Stimulated activated naive CD8-positive, alpha-beta T cell treated with anti-CD3 and anti-CD28 coated beads, Interleukin-15, Interleukin-2, amounts not matched to agents 100 ng/mL and 50 ng/mL, for 24 hours (primary cell): ENCODE measurements around the gene EFNB1.

Experiments used
- H3K27ac Mint-ChIP-seq: one replicate; pipeline ENCODE4 v1.8.0; 2021; ENCODE audit warnings: mild to moderate bottlenecking, mixed read lengths
- H3K27me3 Mint-ChIP-seq: one replicate; pipeline ENCODE4 v1.8.0; 2021; ENCODE audit warnings: mixed read lengths
- H3K36me3 Mint-ChIP-seq: one replicate; pipeline ENCODE4 v1.8.0; 2021; ENCODE audit warnings: low read depth, mixed read lengths
- H3K4me1 Mint-ChIP-seq: one replicate; pipeline ENCODE4 v1.8.0; 2021; ENCODE audit warnings: low read depth, mixed read lengths
- H3K4me3 Mint-ChIP-seq: one replicate; pipeline ENCODE4 v1.8.0; 2021; ENCODE audit warnings: mild to moderate bottlenecking, mixed read lengths
- H3K9me3 Mint-ChIP-seq: one replicate; pipeline ENCODE4 v1.8.0; 2021; ENCODE audit warnings: mixed read lengths

The EFNB1 gene

GRCh38 chrX:68878977-68879645 lies 50.3 kb downstream of the EFNB1 start:
- no peaks in the 10 kb centered on the region for H3K27me3 Mint-ChIP-seq
- no peak overlapping the region for H3K4me3 Mint-ChIP-seq
- no peak overlapping the region for H3K27ac Mint-ChIP-seq
- H3K4me1 Mint-ChIP-seq = no peaks in the 10 kb centered on the region
- no peaks in the 10 kb centered on the region for H3K9me3 Mint-ChIP-seq
- H3K36me3 Mint-ChIP-seq = no peaks in the 10 kb centered on the region

- no peaks in the 10 kb centered on the region for H3K9me3 Mint-ChIP-seq
- H3K27me3 Mint-ChIP-seq = no peaks in the 10 kb centered on the region
- H3K4me1 Mint-ChIP-seq = no peaks in the 10 kb centered on the region
- no peak overlapping the region for H3K4me3 Mint-ChIP-seq
- no peaks in the 10 kb centered on the region for H3K36me3 Mint-ChIP-seq
- no peak overlapping the region for H3K27ac Mint-ChIP-seq
Observed at GRCh38 chrX:68880846-68881552, 52.2 kb downstream of the EFNB1 start.

- Mint-ChIP-seq H3K9me3 (no peaks in the 10 kb centered on the region), H3K27me3 (no peaks in the 10 kb centered on the region), H3K4me1 (no peaks in the 10 kb centered on the region), H3K36me3 (no peaks in the 10 kb centered on the region), H3K4me3 (no peak overlapping the region), H3K27ac (no peak overlapping the region)
Observed at GRCh38 chrX:68881911-68882310, 53.1 kb downstream of the EFNB1 start.

GRCh38 chrX:68883800-68884199 lies 55.0 kb downstream of the EFNB1 start:
- no peak overlapping the region for H3K27ac Mint-ChIP-seq

GRCh38 chrX:68889249-68889648 lies 60.4 kb downstream of the EFNB1 start:
- Mint-ChIP-seq H3K36me3 (no peaks in the 10 kb centered on the region), H3K4me1 (no peaks in the 10 kb centered on the region), H3K27ac (no peak overlapping the region), H3K9me3 (no peaks in the 10 kb centered on the region), H3K27me3 (no peaks in the 10 kb centered on the region), H3K4me3 (no peak overlapping the region)

More at GRCh38 chrX:68883800-68884199, 55.0 kb downstream of the EFNB1 start:
- H3K4me3 Mint-ChIP-seq = no peak overlapping the region
- H3K27me3 Mint-ChIP-seq = no peaks in the 10 kb centered on the region
- no peaks in the 10 kb centered on the region for H3K4me1 Mint-ChIP-seq
- no peaks in the 10 kb centered on the region for H3K36me3 Mint-ChIP-seq
- no peaks in the 10 kb centered on the region for H3K9me3 Mint-ChIP-seq
